Esophagus muscularis mucosa (tissue), 3 donors: ENCODE data around the gene WWOX.

Experiments
- CTCF ChIP-seq, 3 experiments: fragments of 200-600 bp in 2 of 3; fragments of 450-650 bp in 1 of 3; sonication (generic) in 2 of 3; IDR thresholded peaks; one replicate each; pipeline ENCODE4 v1.5.1; 2017 to 2019; ENCODE audit warnings: antibody characterized with exemption in 3 of 3, mild to moderate bottlenecking in 2 of 3, moderate library complexity in 1 of 3
- POLR2A ChIP-seq: fragments of 450-650 bp; IDR thresholded peaks from one replicate; pipeline ENCODE4 v1.6.1; 2017; ENCODE audit warnings: antibody characterized with exemption, moderate library complexity, mild to moderate bottlenecking, low read depth
- POLR2AphosphoS5 ChIP-seq, 2 donors: sonication (generic); formaldehyde crosslinking; IDR thresholded peaks; one replicate each; pipeline ENCODE4 v1.6.1; 2017; ENCODE audit warnings: antibody characterized with exemption in 2 of 2

- no peak for TF ChIP-seq CTCF (IDR thresholded peaks at IDR 0.05)
- TF ChIP-seq POLR2A, result no peak
- TF ChIP-seq POLR2AphosphoS5 (IDR thresholded peaks at IDR 0.05), result no peak
These were observed 549.1 kb downstream of the WWOX start for GRCh38 chr16:78648517-78648916.
